Left ventricle myocardium inferior (tissue), 1 donor: Measurements from ENCODE around the gene PVALEF. TPM values are rescaled to one million over a fixed set of nuclear protein-coding genes. Genes with fewer than 3 reads are reported as not detected.
A peak's percentile ranks its signal among the peaks of the same experiment; 100 is the strongest.

Experiments
- DNase-seq: peaks from one replicate; pipeline ENCODE4 v3.0.0-alpha.2; 2020
- H3K27ac ChIP-seq: fragments of 200-600 bp; replicated peaks from 2 replicates; pipeline ENCODE4 v1.8.0; 2021
- H3K27me3 ChIP-seq: fragments of 200-600 bp; 2 replicates; pipeline ENCODE4 v1.8.0; 2021; ENCODE audit warnings: low read depth
- H3K36me3 ChIP-seq: fragments of 200-600 bp; 2 replicates; pipeline ENCODE4 v1.8.0; 2021
- H3K4me1 ChIP-seq: fragments of 200-600 bp; 2 replicates; pipeline ENCODE4 v1.8.0; 2021
- H3K4me3 ChIP-seq: fragments of 200-600 bp; 2 replicates; pipeline ENCODE4 v1.8.0; 2021; ENCODE audit warnings: mild to moderate bottlenecking, moderate library complexity
- H3K9me3 ChIP-seq: fragments of 200-600 bp; replicated peaks from 2 replicates; pipeline ENCODE4 v1.8.0; 2021
- CTCF ChIP-seq: fragments of 200-600 bp; IDR thresholded peaks from 2 replicates; pipeline ENCODE4 v1.8.0; 2021; ENCODE audit warnings: antibody characterized with exemption, mild to moderate bottlenecking, borderline replicate concordance
- intact Hi-C: fragments of 100-400 bp; cut with micrococcal nuclease; formaldehyde crosslinking; loops from one replicate; pipeline ENCODE4 v1.11.0; 2022
- total RNA-seq: library from RNA; stranded (reverse); fragmentation: NEBNext Ultra II Directional; extraction: Animal tissue kit (Norgen Biotek cat#: 25700); gene quantifications from one replicate; pipeline ENCODE4 v1.2.1, GENCODE V29; 2021
- donor health status: DM: no; HTN: yes; CAD: no; lungs with severe emphysema.

Gene PVALEF
- total RNA-seq, 1 donor from 2014 or later = not detected

- Histone ChIP-seq H3K9me3 (no peaks in the 10 kb centered on the region), H3K4me1 (peaks cover 3% of the 10 kb centered on the region), H3K27me3 (peaks cover 5% of the 10 kb centered on the region), H3K4me3 (no peak overlapping the region), H3K36me3 (peaks cover 6% of the 10 kb centered on the region), H3K27ac (no peak overlapping the region)
- DNase-seq = no peak
- no peak for TF ChIP-seq CTCF
- intact Hi-C loops = no loop called here
Measured at GRCh38 chr17:81189016-81189415, 23.7 kb downstream of the PVALEF start.

GRCh38 chr17:81189670-81190530 is 24.6 kb downstream of the PVALEF start:
- intact Hi-C loops = no loop called here
- Histone ChIP-seq H3K36me3 (peaks cover 6% of the 10 kb centered on the region), H3K27ac (no peak overlapping the region), H3K9me3 (no peaks in the 10 kb centered on the region), H3K4me3 (no peak overlapping the region), H3K27me3 (no peaks in the 10 kb centered on the region), H3K4me1 (peaks cover 12% of the 10 kb centered on the region)
- no peak for DNase-seq
- peak; percentile 34 for TF ChIP-seq CTCF

GRCh38 chr17:81190591-81190990 is 25.3 kb downstream of the PVALEF start:
- Histone ChIP-seq H3K36me3 (peaks cover 6% of the 10 kb centered on the region), H3K27me3 (no peaks in the 10 kb centered on the region), H3K27ac (no peak overlapping the region), H3K9me3 (no peaks in the 10 kb centered on the region), H3K4me1 (peaks cover 19% of the 10 kb centered on the region), H3K4me3 (no peak overlapping the region)
- intact Hi-C loops = no loop called here
- no peak for TF ChIP-seq CTCF
- DNase-seq = no peak

- no peaks in the 10 kb centered on the region for H3K9me3 ChIP-seq
- no peak for TF ChIP-seq CTCF
- H3K4me1 ChIP-seq = peaks cover 24% of the 10 kb centered on the region
- H3K36me3 ChIP-seq = peaks cover 6% of the 10 kb centered on the region
- no peak overlapping the region for H3K4me3 ChIP-seq
- intact Hi-C loops = no loop called here
- no peak for DNase-seq
- H3K27ac ChIP-seq = no peak overlapping the region
- H3K27me3 ChIP-seq = no peaks in the 10 kb centered on the region
Measured at GRCh38 chr17:81191116-81191515, 25.8 kb downstream of the PVALEF start.

GRCh38 chr17:81191646-81192045 is 26.3 kb downstream of the PVALEF start:
- Histone ChIP-seq H3K27me3 (no peaks in the 10 kb centered on the region), H3K9me3 (no peaks in the 10 kb centered on the region), H3K36me3 (peaks cover 6% of the 10 kb centered on the region), H3K27ac (no peak overlapping the region), H3K4me1 (peaks cover 29% of the 10 kb centered on the region), H3K4me3 (no peak overlapping the region)
- intact Hi-C loops = no loop called here
- TF ChIP-seq CTCF = no peak
- DNase-seq = no peak
